Fibroblast of villous mesenchyme (primary cell): ENCODE results near the gene RASAL2. TPM values are rescaled to one million over a fixed set of nuclear protein-coding genes. Genes with fewer than 3 reads are reported as not detected.

Experiments used
- DNase-seq: peaks from one replicate; pipeline ENCODE4 v3.0.0-alpha.2; 2010; ENCODE audit warnings: low read depth
- H3K4me3 ChIP-seq: 2 replicates; pipeline ENCODE4 v1.5.1; 2011; ENCODE audit warnings: low read depth, mild to moderate bottlenecking, low read length
- total RNA-seq: library from RNA; depleted of rRNA; stranded (reverse); fragments of >200 nt; gene quantifications from 2 replicates; pipeline ENCODE4 v1.2.3, GENCODE V29; 2012
- TF ChIP-seq, protein P1 (sequence below): IDR thresholded peaks from 2 replicates; pipeline ENCODE4 v1.5.1; 2012; ENCODE audit warnings: low read depth, mild to moderate bottlenecking, low read length; ENCODE audit not compliant: insufficient read depth

The RASAL2 gene
- total RNA-seq = 30.9 and 40.6 TPM in 2 replicates

DNA sequence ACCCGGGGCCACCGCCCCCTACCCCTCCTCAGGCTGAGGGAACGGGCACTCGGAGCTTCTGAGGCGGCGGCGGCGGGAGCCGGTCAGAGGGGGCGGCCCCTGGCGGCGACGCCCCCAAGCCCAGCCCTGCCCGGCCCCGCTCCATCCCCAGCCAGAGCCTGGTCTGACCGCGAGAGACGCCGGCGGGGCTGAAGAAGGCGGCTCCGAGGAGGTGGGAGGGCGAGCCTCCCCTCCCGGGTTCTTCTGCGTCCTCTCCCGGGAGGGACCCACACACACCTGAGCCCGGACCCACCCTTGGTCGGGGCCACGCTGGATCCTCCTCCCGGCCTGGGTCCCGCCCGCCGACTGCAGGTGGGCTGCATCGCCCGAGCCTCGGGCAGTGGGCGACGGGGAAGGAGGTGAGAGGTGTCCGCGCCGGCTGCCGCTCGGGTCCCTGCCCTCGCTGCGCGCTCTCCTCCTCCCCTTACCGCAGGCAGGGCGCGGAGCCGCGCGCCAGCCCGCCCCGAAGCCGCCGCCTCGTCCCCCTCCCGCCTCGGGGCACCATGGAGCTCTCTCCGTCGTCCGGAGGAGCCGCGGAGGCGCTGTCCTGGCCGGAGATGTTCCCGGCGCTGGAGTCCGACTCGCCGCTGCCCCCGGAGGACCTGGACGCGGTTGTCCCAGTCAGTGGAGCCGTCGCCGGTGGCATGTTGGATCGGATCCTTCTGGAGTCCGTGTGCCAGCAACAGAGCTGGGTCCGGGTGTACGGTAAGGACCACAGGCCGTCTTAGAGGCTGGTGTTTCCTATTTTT is at the start of gene RASAL2:
Gene RASAL2, plus strand, starts transcription at position 154 of the 788 bp plus-strand sequence. Its CDS starts 389 bp downstream, at position 543.
- DNase-seq = peak; percentile 64
- peak within 1 kb of the TSS; percentile 86 for H3K4me3 ChIP-seq
- TF ChIP-seq, protein P1, sequence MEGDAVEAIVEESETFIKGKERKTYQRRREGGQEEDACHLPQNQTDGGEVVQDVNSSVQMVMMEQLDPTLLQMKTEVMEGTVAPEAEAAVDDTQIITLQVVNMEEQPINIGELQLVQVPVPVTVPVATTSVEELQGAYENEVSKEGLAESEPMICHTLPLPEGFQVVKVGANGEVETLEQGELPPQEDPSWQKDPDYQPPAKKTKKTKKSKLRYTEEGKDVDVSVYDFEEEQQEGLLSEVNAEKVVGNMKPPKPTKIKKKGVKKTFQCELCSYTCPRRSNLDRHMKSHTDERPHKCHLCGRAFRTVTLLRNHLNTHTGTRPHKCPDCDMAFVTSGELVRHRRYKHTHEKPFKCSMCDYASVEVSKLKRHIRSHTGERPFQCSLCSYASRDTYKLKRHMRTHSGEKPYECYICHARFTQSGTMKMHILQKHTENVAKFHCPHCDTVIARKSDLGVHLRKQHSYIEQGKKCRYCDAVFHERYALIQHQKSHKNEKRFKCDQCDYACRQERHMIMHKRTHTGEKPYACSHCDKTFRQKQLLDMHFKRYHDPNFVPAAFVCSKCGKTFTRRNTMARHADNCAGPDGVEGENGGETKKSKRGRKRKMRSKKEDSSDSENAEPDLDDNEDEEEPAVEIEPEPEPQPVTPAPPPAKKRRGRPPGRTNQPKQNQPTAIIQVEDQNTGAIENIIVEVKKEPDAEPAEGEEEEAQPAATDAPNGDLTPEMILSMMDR = peak; percentile 27

DNA sequence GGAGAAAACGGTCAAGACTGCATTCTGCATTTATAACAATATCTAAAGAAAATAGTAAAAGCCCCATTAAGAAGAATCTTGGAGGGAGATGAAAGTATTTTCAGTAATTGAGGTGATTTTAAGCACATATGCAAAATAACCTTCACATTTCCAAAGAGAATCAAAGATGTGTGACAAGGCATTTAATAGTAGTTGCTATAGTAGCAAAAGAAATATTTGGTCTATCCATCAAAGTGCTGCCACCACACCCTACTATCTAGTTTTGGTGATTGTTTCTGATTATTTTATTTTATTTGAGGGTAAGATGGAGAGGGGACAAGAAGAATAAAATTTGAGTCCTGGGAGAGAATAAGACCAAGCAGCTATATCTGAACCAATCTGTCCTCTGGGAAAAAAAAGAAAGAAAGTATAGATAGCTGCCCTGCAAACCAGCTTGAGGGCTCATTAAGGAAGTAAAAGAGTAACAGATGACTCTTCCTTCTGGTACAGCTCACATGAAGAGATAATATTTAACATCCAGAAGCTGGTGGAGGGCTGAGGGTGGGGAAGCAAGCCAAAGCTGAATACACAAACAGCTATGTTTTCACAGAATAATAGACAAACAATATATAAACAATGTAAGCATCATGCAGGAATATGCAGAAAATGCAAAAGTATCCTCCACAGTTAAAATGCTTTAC is 47.2 kb upstream of the RASAL2 start:
- no peak overlapping the region for H3K4me3 ChIP-seq
- TF ChIP-seq, protein P1 = no peak
- no peak for DNase-seq

DNA sequence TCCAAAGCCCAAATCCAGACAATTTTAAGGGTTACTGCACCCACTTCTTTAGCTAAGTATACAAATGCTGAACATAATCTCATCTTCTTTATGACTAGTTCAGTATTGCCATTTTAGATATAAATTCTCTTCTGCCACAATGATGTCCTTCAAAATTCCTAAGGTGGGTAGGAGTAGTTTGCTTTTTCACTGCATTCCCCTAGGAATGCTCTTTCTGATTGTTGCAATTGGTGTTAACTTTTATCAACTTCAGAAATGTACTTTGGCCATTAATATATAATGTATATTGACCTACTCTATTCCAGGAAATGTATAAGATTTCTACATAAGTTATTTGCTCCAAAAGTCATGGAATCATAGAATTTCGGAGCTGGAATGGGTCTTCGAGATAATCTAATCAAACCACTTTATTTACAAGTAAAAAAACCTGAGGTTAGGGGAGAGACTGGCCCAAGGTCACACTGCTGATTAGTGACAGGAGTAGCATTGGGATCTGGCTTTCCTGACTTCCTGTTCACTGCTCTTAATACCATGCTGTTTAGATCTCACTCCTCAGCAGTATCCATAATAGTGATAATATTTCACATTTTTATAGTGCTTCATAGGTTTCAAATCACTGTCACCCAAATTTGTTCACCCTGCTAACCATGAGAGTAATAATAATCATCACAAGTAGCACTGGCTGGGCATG is 46.4 kb upstream of the RASAL2 start:
- H3K4me3 ChIP-seq = no peak overlapping the region
- DNase-seq = no peak
- TF ChIP-seq, protein P1 = no peak

DNA sequence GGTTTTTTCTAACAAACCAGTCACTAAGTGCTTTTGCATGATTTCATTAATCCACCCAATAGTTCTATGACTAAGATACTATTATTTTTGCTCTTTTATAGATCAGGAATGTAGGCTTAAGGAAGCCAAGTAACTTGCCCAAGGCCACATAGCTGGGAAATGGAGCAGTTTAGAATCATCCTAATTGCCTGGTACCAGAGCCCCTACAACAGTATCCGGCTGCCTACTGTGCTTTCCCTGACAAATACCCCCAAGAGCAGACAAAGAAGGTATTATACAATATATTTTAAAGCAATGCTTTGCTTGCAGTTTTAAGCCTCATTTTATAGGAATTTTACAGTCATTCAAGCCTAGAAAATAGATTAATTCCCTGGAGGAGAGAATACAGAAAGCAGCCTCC is 45.5 kb upstream of the RASAL2 start:
- TF ChIP-seq, protein P1 = no peak
- DNase-seq = no peak
- H3K4me3 ChIP-seq = no peak overlapping the region

DNA sequence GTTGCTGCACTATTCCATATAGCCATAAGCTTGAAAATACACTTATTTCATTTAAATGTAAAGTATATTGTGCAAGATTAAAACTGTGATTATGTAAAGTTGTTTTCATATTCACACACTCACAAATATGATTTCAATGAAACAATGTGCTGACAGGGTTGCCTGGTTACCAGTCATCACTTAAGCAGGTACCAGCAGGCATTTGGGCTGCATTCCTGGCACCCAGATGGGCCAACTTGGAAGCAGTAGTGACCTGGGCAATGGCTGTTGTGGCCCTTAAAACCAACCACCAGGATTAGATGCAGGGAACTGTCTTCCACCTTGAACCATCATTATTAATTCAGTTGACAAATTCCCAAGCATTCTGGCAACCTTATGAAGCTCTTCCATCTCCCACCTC is 45.0 kb upstream of the RASAL2 start:
- no peak for DNase-seq
- TF ChIP-seq, protein P1 = no peak
- H3K4me3 ChIP-seq = no peak overlapping the region

DNA sequence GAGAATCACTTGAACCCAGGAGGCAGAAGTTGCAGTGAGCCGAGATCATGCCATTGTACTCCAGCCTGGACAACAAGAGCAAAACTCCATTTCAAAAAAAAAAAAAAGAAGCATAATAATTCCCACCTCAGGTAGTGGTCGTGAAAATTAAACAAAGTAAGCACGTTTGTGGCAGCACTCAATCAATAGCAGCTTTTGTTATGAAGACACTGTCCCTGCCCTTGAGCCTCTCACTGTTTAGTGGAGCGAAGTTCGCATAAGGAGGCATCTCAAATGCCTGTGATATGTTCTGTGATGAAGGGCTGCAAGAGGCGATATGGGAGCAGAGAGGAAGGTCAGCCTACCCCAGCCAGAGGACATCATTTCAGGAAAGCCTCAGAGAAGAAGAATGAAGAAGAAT is 43.8 kb upstream of the RASAL2 start:
- H3K4me3 ChIP-seq = no peak overlapping the region
- DNase-seq = no peak
- TF ChIP-seq, protein P1 = no peak
